ENCODE results near the gene CTNNA2. TPM values are rescaled to one million over a fixed set of nuclear protein-coding genes. Genes with fewer than 3 reads are reported as not detected.

CTNNA2 gene
- total RNA-seq, 4 donors from 2014 or later = 0.40 to 1.7 (median 1.5) TPM; not detected in 1

- Histone ChIP-seq H3K4me1 (no peaks in the 10 kb centered on the region), H3K27me3 (no peaks in the 10 kb centered on the region), H3K36me3 (no peaks in the 10 kb centered on the region), H3K9me3 (no peaks in the 10 kb centered on the region), H3K4me3 (no peak overlapping the region), H3K27ac (no peak overlapping the region)
- WGBS, 2 donors (ENCODE audit: low coverage in 1 of 2) = 78 to 81% methylated on average over 2 of the region's 2 CpGs
- DNase-seq = no peak
- TF ChIP-seq, protein P1, sequence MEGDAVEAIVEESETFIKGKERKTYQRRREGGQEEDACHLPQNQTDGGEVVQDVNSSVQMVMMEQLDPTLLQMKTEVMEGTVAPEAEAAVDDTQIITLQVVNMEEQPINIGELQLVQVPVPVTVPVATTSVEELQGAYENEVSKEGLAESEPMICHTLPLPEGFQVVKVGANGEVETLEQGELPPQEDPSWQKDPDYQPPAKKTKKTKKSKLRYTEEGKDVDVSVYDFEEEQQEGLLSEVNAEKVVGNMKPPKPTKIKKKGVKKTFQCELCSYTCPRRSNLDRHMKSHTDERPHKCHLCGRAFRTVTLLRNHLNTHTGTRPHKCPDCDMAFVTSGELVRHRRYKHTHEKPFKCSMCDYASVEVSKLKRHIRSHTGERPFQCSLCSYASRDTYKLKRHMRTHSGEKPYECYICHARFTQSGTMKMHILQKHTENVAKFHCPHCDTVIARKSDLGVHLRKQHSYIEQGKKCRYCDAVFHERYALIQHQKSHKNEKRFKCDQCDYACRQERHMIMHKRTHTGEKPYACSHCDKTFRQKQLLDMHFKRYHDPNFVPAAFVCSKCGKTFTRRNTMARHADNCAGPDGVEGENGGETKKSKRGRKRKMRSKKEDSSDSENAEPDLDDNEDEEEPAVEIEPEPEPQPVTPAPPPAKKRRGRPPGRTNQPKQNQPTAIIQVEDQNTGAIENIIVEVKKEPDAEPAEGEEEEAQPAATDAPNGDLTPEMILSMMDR (IDR thresholded peaks at IDR 0.05) = no peak
- no peak for TF ChIP-seq POLR2A (IDR thresholded peaks at IDR 0.05)
- no peak for TF ChIP-seq EP300 (IDR thresholded peaks at IDR 0.05; ENCODE audit: low read depth)
- TF ChIP-seq POLR2AphosphoS5 (IDR thresholded peaks at IDR 0.05) = no peak
- in situ Hi-C loops (cut with MboI; ENCODE audit: low pct_ligation_motif_present in 1 of 4, low pct_unique_long_range_greater_than_20kb in 1 of 4, low sequenced_read_pairs in 3 of 4) = no loop called here
- intact Hi-C loops (cut with DNase I; ENCODE audit: low total_unique reads) = no loop called here
Observed at GRCh38 chr2:80392441-80392840, 879.6 kb downstream of the CTNNA2 start.

DNA sequence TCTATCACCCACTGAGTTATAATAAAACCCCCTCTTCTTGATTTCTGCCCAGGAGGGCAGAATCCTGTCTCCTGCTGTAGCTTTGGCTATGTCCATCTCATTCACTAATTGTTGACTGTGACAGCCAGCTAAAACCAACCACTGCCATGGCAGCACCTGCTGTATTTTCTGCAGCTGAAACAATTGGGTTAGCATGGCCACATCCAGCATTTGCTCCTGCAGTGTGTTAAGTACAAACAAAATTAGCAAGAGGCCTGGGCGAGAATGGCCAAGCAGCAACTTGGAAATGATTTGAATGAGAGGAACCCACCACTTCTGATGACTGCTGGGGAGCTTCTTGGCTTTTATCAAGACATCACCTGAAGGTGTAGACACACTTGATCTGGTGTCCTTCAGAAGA lies 881.1 kb downstream of the CTNNA2 start:
- WGBS, 2 donors (ENCODE audit: low coverage in 1 of 2) = 74% methylated on average over 1 of the region's 1 CpG; no CpG with 5 or more reads in 1 of the 2 donors
- Histone ChIP-seq H3K4me1 (no peaks in the 10 kb centered on the region), H3K4me3 (no peak overlapping the region), H3K36me3 (no peaks in the 10 kb centered on the region), H3K27ac (no peak overlapping the region), H3K9me3 (no peaks in the 10 kb centered on the region), H3K27me3 (no peaks in the 10 kb centered on the region)
- DNase-seq = no peak
- in situ Hi-C loops (cut with MboI; ENCODE audit: low pct_ligation_motif_present in 1 of 4, low pct_unique_long_range_greater_than_20kb in 1 of 4, low sequenced_read_pairs in 3 of 4) (no loop called here), intact Hi-C loops (cut with DNase I; ENCODE audit: low total_unique reads) (no loop called here)
- TF ChIP-seq EP300 (IDR thresholded peaks at IDR 0.05; ENCODE audit: low read depth) (no peak), POLR2A (IDR thresholded peaks at IDR 0.05) (no peak), POLR2AphosphoS5 (IDR thresholded peaks at IDR 0.05) (no peak)
- TF ChIP-seq, protein P1 (IDR thresholded peaks at IDR 0.05) = no peak

DNA sequence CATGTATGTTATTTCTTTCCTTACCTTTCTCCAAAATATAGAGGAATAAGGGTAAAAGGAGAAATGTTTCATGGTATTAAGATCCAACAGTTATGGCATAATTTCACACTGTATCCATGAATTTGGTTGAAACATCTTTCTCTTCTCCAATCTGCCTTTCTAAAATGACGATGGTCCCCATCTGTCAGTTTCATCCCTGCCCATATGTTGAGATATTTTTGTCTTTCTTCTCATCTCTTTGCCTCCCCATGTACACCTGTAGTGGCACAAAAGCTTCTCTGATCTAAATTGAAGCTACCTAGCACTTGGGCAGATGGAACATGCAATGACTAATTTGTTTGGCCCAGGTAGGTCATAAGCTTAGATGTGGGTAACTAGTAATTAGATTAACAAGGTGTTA lies 882.4 kb downstream of the CTNNA2 start:
- intact Hi-C loops (cut with DNase I; ENCODE audit: low total_unique reads) = no loop called here
- TF ChIP-seq POLR2AphosphoS5 (IDR thresholded peaks at IDR 0.05) = no peak
- TF ChIP-seq EP300 (IDR thresholded peaks at IDR 0.05; ENCODE audit: low read depth) = no peak
- no peak for TF ChIP-seq POLR2A (IDR thresholded peaks at IDR 0.05)
- TF ChIP-seq, protein P1 (IDR thresholded peaks at IDR 0.05) = no peak
- H3K27me3 ChIP-seq = no peaks in the 10 kb centered on the region
- no peak overlapping the region for H3K4me3 ChIP-seq
- H3K4me1 ChIP-seq = no peaks in the 10 kb centered on the region
- H3K9me3 ChIP-seq = no peaks in the 10 kb centered on the region
- DNase-seq = no peak
- H3K36me3 ChIP-seq = no peaks in the 10 kb centered on the region
- WGBS, 2 donors (ENCODE audit: low coverage in 1 of 2) = 58 to 82% methylated on average over 1 of the region's 1 CpG
- in situ Hi-C loops (cut with MboI; ENCODE audit: low pct_ligation_motif_present in 1 of 4, low pct_unique_long_range_greater_than_20kb in 1 of 4, low sequenced_read_pairs in 3 of 4) = no loop called here
- H3K27ac ChIP-seq = no peak overlapping the region

- Histone ChIP-seq H3K4me3 (no peak overlapping the region), H3K9me3 (no peaks in the 10 kb centered on the region), H3K4me1 (no peaks in the 10 kb centered on the region), H3K27me3 (no peaks in the 10 kb centered on the region), H3K36me3 (no peaks in the 10 kb centered on the region), H3K27ac (no peak overlapping the region)
- TF ChIP-seq, protein P1 (IDR thresholded peaks at IDR 0.05) = no peak
- TF ChIP-seq EP300 (IDR thresholded peaks at IDR 0.05; ENCODE audit: low read depth) = no peak
- no peak for TF ChIP-seq POLR2AphosphoS5 (IDR thresholded peaks at IDR 0.05)
- no peak for TF ChIP-seq POLR2A (IDR thresholded peaks at IDR 0.05)
- in situ Hi-C loops (cut with MboI; ENCODE audit: low pct_ligation_motif_present in 1 of 4, low pct_unique_long_range_greater_than_20kb in 1 of 4, low sequenced_read_pairs in 3 of 4) = no loop called here
- intact Hi-C loops (cut with DNase I; ENCODE audit: low total_unique reads) = no loop called here
- DNase-seq = no peak
Observed at GRCh38 chr2:80396276-80396675, 883.4 kb downstream of the CTNNA2 start.

Measured in transverse colon (tissue), 4 donors.